ENCODE data around the gene MAST4.

The MAST4 gene

GRCh38 chr5:67200809-67201562, 604.8 kb downstream of the MAST4 start:
- no peak for DNase-seq

GRCh38 chr5:67201897-67202549, 605.8 kb downstream of the MAST4 start:
- DNase-seq, result no peak

GRCh38 chr5:67202828-67203227, 606.6 kb downstream of the MAST4 start:
- peak; percentile 94 to 95 for DNase-seq

GRCh38 chr5:67203701-67204074, 607.5 kb downstream of the MAST4 start:
- no peak for DNase-seq

GRCh38 chr5:67204821-67205220, 608.6 kb downstream of the MAST4 start:
- no peak for DNase-seq

- DNase-seq, result no peak
Observed at GRCh38 chr5:67205981-67206380, 609.8 kb downstream of the MAST4 start.

- DNase-seq, result no peak
Observed at GRCh38 chr5:67206461-67206860, 610.3 kb downstream of the MAST4 start.

- peak; percentile 55 to 59 for DNase-seq
Observed at GRCh38 chr5:67206929-67207328, 610.7 kb downstream of the MAST4 start.

- no peak for DNase-seq
Observed at GRCh38 chr5:67208403-67208802, 612.2 kb downstream of the MAST4 start.

GRCh38 chr5:67209141-67209771, 613.1 kb downstream of the MAST4 start:
- peak; percentile 56 to 62 for DNase-seq

GRCh38 chr5:67211926-67212325, 615.7 kb downstream of the MAST4 start:
- DNase-seq, result no peak

- no peak for DNase-seq
Observed at GRCh38 chr5:67214036-67214435, 617.8 kb downstream of the MAST4 start.

- DNase-seq, result no peak
Observed at GRCh38 chr5:67214707-67215447, 618.7 kb downstream of the MAST4 start.

GRCh38 chr5:67215519-67216471, 619.6 kb downstream of the MAST4 start:
- peak; percentile 67 to 71 for DNase-seq

GRCh38 chr5:67216564-67216963, 620.4 kb downstream of the MAST4 start:
- DNase-seq, result no peak

All from AML-193 (cell line).